SK-N-SH treated with all-trans-retinoic acid at 6 μM for 48 hours (cell line): ENCODE measurements around the gene HMCN2.

ENCODE experiments used
- ATAC-seq: fragments of 200-7000 bp; cut with Tn5 transposase; 3 replicates; pipeline ENCODE4 v1.9.1; 2020; ENCODE audit warnings: mild to moderate bottlenecking, moderate library complexity
- BACH2 ChIP-seq: fragments of 250-450 bp; sonication (Bioruptor Pico); IDR thresholded peaks from 2 replicates; pipeline ENCODE4 v1.9.0; 2021; ENCODE audit warnings: mild to moderate bottlenecking, borderline replicate concordance
- CREB5 ChIP-seq: fragments of 250-450 bp; sonication (Bioruptor Pico); IDR thresholded peaks from 2 replicates; pipeline ENCODE4 v1.5.1; 2020; ENCODE audit warnings: low read depth, mild to moderate bottlenecking, moderate library complexity
- CSRNP3 ChIP-seq: fragments of 250-450 bp; sonication (Bioruptor Pico); IDR thresholded peaks from 2 replicates; pipeline ENCODE4 v1.5.1; 2021; ENCODE audit warnings: mild to moderate bottlenecking, moderate library complexity
- ESRRG ChIP-seq: fragments of 250-450 bp; sonication (Bioruptor Pico); IDR thresholded peaks from 2 replicates; pipeline ENCODE4 v1.6.1; 2021; ENCODE audit warnings: mild to moderate bottlenecking
- ISL1 ChIP-seq: fragments of 250-450 bp; sonication (Bioruptor Pico); IDR thresholded peaks from 2 replicates; pipeline ENCODE4 v2.1.2; 2022; ENCODE audit warnings: mild to moderate bottlenecking, moderate library complexity
- PATZ1 ChIP-seq: fragments of 250-450 bp; sonication (Bioruptor Pico); IDR thresholded peaks from 2 replicates; pipeline ENCODE4 v1.8.0; 2020; ENCODE audit warnings: mild to moderate bottlenecking, moderate library complexity, borderline replicate concordance
- POU6F1 ChIP-seq: fragments of 250-450 bp; sonication (Bioruptor Pico); IDR thresholded peaks from 2 replicates; pipeline ENCODE4 v1.8.0; 2021; ENCODE audit warnings: low read depth, mild to moderate bottlenecking, moderate library complexity, borderline replicate concordance
- PPARA ChIP-seq: fragments of 250-450 bp; sonication (Bioruptor Pico); IDR thresholded peaks from 2 replicates; pipeline ENCODE4 v1.5.0; 2020; ENCODE audit warnings: mild to moderate bottlenecking, borderline replicate concordance
- RARB ChIP-seq: fragments of 250-450 bp; sonication (Bioruptor Pico); IDR thresholded peaks from 2 replicates; pipeline ENCODE4 v1.8.0; 2021; ENCODE audit warnings: mild to moderate bottlenecking, moderate library complexity
- SNAI2 ChIP-seq: fragments of 250-450 bp; sonication (Bioruptor Pico); IDR thresholded peaks from 2 replicates; pipeline ENCODE4 v1.5.0; 2020; ENCODE audit warnings: mild to moderate bottlenecking, moderate library complexity
- TCF4 ChIP-seq: fragments of 250-450 bp; sonication (Bioruptor Pico); IDR thresholded peaks from 2 replicates; pipeline ENCODE4 v1.8.0; 2021; ENCODE audit warnings: mild to moderate bottlenecking, moderate library complexity, borderline replicate concordance
- TSHZ2 ChIP-seq: fragments of 250-450 bp; sonication (Bioruptor Pico); IDR thresholded peaks from 2 replicates; pipeline ENCODE4 v1.5.0; 2020; ENCODE audit warnings: mild to moderate bottlenecking, moderate library complexity
- ZFP3 ChIP-seq: fragments of 250-450 bp; sonication (Bioruptor Pico); IDR thresholded peaks from 2 replicates; pipeline ENCODE4 v1.5.0; 2020; ENCODE audit warnings: mild to moderate bottlenecking, moderate library complexity
- ZFP30 ChIP-seq: fragments of 450-650 bp; formaldehyde crosslinking; IDR thresholded peaks from 2 replicates; pipeline ENCODE4 v1.5.0; 2022; ENCODE audit warnings: mild to moderate bottlenecking, moderate library complexity
- ZNF565 ChIP-seq: fragments of 450-650 bp; formaldehyde crosslinking; conservative IDR thresholded peaks from 2 replicates; pipeline ENCODE4 v1.5.0; 2020; ENCODE audit warnings: low read depth, mild to moderate bottlenecking, moderate library complexity
- ZNF70 ChIP-seq: fragments of 450-650 bp; formaldehyde crosslinking; IDR thresholded peaks from 2 replicates; pipeline ENCODE4 v1.5.0; 2020; ENCODE audit warnings: mild to moderate bottlenecking, moderate library complexity

Gene HMCN2

GRCh38 chr9:130330202-130330862 lies 64.8 kb downstream of the HMCN2 start:
- no peak for ATAC-seq

GRCh38 chr9:130331061-130331460 lies 65.5 kb downstream of the HMCN2 start:
- no peak for ATAC-seq
- TF ChIP-seq TCF4 (CRISPR knock-in tag) (no peak), SNAI2 (no peak), ZNF70 (CRISPR knock-in tag) (no peak)

More at GRCh38 chr9:130330202-130330862, 64.8 kb downstream of the HMCN2 start:
- TF ChIP-seq ISL1 (no peak), ZFP30 (CRISPR knock-in tag) (no peak), RARB (CRISPR knock-in tag) (no peak), CREB5 (CRISPR knock-in tag) (no peak), ZNF70 (CRISPR knock-in tag) (no peak), BACH2 (CRISPR knock-in tag) (no peak)

- ATAC-seq, result peak; percentile 8; the same call in 1 of the 3 replicates
- TF ChIP-seq BACH2 (CRISPR knock-in tag), result no peak
- no peak for TF ChIP-seq SNAI2
- TF ChIP-seq ISL1, result no peak
- no peak for TF ChIP-seq RARB (CRISPR knock-in tag)
- no peak for TF ChIP-seq CSRNP3
- no peak for TF ChIP-seq ZFP3 (CRISPR knock-in tag)
- TF ChIP-seq ESRRG, result no peak
- no peak for TF ChIP-seq POU6F1 (CRISPR knock-in tag)
- TF ChIP-seq TSHZ2, result no peak
- TF ChIP-seq ZFP30 (CRISPR knock-in tag), result no peak
- TF ChIP-seq ZNF565, result no peak
- TF ChIP-seq CREB5 (CRISPR knock-in tag), result no peak
- TF ChIP-seq PATZ1 (CRISPR knock-in tag), result no peak
- TF ChIP-seq ZNF70 (CRISPR knock-in tag), result no peak
- TF ChIP-seq PPARA (CRISPR knock-in tag), result no peak
These were observed 66.0 kb downstream of the HMCN2 start for GRCh38 chr9:130331573-130331972.

- TF ChIP-seq SNAI2 (no peak), ZNF70 (CRISPR knock-in tag) (peak; percentile 84; the same call in 1 of the 2 replicates)
- ATAC-seq, result no peak
These were observed 66.9 kb downstream of the HMCN2 start for GRCh38 chr9:130332384-130332926.
